ENCODE results near the gene CD247.

DNA sequence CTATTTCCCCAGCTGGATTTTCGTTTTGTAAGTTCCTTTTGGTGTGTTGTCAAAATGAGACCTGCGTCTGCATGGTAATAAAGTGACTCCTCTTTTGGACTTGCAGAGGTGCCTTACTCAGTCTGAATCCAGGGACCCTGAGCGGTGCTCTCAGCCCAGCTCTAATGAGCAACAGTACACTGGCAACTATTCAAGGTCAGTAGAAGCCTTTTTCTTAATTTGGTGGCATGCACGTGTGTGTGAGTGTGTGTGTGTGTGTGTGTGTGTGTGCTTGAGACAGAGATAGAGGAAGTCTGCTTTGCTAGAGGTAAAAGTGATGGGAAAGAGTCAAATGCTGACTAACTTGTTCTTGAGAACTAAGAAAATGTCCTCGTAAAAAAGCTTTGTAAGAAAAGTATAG lies 105.4 kb downstream of the CD247 start:
- no peak for TF ChIP-seq CTCF (IDR thresholded peaks at IDR 0.05)
- no peak for TF ChIP-seq POLR2A (IDR thresholded peaks at IDR 0.05)

All from transverse colon (tissue), 3 donors.